ENCODE measurements around the gene ZBTB17. TPM values are rescaled to one million over a fixed set of nuclear protein-coding genes. Genes with fewer than 3 reads are reported as not detected.

The ZBTB17 gene
- total RNA-seq, 1 donor from 2014 or later = 24.1 TPM

GRCh38 chr1:15966081-15966955, 9.6 kb downstream of the ZBTB17 start:
- H3K36me3 ChIP-seq (ENCODE audit: control insufficient read depth, insufficient read depth, low read length) = no peaks in the 10 kb centered on the region
- TF ChIP-seq CTCF (IDR thresholded peaks at IDR 0.05; ENCODE audit: insufficient read depth, low read length, poor library complexity, severe bottlenecking) = no peak
- no peaks in the 10 kb centered on the region for H3K27me3 ChIP-seq (ENCODE audit: control insufficient read depth, insufficient read depth, low read length)
- H3K4me3 ChIP-seq (ENCODE audit: low read depth, low read length) = no peak overlapping the region
- DNase-seq (ENCODE audit: low read depth) = no peak

DNA sequence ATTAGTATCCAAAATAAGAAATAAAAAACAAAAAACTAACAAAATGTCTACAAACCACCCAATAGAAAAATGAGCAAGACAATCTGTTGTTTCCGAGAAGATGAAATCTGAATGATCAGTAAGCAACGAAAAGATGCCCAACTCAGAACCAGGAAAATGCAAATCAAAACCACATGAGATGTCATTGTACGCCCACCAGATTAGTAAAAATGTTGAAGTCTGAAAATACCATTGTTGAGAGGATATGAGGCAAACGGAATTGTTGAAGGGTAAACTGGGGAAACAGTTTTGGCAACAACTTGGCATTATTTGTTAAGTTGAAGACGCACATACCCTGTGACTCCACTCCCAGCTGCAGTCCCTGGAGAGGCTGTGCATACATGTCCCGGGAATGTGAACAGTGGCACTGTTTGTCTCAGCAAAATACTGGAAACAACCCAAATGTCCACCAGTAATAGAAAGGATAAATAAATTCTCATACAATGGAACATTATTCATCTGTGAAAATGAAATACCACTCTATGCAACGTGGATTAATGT, 10.6 kb downstream of the ZBTB17 start:
- DNase-seq (ENCODE audit: low read depth) = no peak
- no peak for TF ChIP-seq CTCF (IDR thresholded peaks at IDR 0.05; ENCODE audit: insufficient read depth, low read length, poor library complexity, severe bottlenecking)
- H3K36me3 ChIP-seq (ENCODE audit: control insufficient read depth, insufficient read depth, low read length) = no peaks in the 10 kb centered on the region
- H3K27me3 ChIP-seq (ENCODE audit: control insufficient read depth, insufficient read depth, low read length) = no peaks in the 10 kb centered on the region
- no peak overlapping the region for H3K4me3 ChIP-seq (ENCODE audit: low read depth, low read length)

- no peaks in the 10 kb centered on the region for H3K27me3 ChIP-seq (ENCODE audit: control insufficient read depth, insufficient read depth, low read length)
- no peak overlapping the region for H3K4me3 ChIP-seq (ENCODE audit: low read depth, low read length)
- no peaks in the 10 kb centered on the region for H3K36me3 ChIP-seq (ENCODE audit: control insufficient read depth, insufficient read depth, low read length)
- TF ChIP-seq CTCF (IDR thresholded peaks at IDR 0.05; ENCODE audit: insufficient read depth, low read length, poor library complexity, severe bottlenecking) = no peak
- no peak for DNase-seq (ENCODE audit: low read depth)
These were observed 11.8 kb downstream of the ZBTB17 start for GRCh38 chr1:15963968-15964648.

- no peak for DNase-seq (ENCODE audit: low read depth)
- no peaks in the 10 kb centered on the region for H3K27me3 ChIP-seq (ENCODE audit: control insufficient read depth, insufficient read depth, low read length)
- TF ChIP-seq CTCF (IDR thresholded peaks at IDR 0.05; ENCODE audit: insufficient read depth, low read length, poor library complexity, severe bottlenecking) = no peak
These were observed 12.4 kb downstream of the ZBTB17 start for GRCh38 chr1:15963363-15963967.

GRCh38 chr1:15962671-15963362, 13.1 kb downstream of the ZBTB17 start:
- Histone ChIP-seq H3K36me3 (ENCODE audit: control insufficient read depth, insufficient read depth, low read length) (no peaks in the 10 kb centered on the region), H3K27me3 (ENCODE audit: control insufficient read depth, insufficient read depth, low read length) (no peaks in the 10 kb centered on the region), H3K4me3 (ENCODE audit: low read depth, low read length) (no peak overlapping the region)
- no peak for TF ChIP-seq CTCF (IDR thresholded peaks at IDR 0.05; ENCODE audit: insufficient read depth, low read length, poor library complexity, severe bottlenecking)
- DNase-seq (ENCODE audit: low read depth) = no peak

More at GRCh38 chr1:15963363-15963967, 12.4 kb downstream of the ZBTB17 start:
- H3K4me3 ChIP-seq (ENCODE audit: low read depth, low read length) = no peak overlapping the region
- no peaks in the 10 kb centered on the region for H3K36me3 ChIP-seq (ENCODE audit: control insufficient read depth, insufficient read depth, low read length)

Measured in kidney epithelial cell (primary cell).